CD8-positive, alpha-beta memory T cell (primary cell): Measurements from ENCODE around the gene HECW1. TPM values are rescaled to one million over a fixed set of nuclear protein-coding genes. Genes with fewer than 3 reads are reported as not detected.
A peak's percentile ranks its signal among the peaks of the same experiment; 100 is the strongest.

Source experiments
- CTCF ChIA-PET: fragments of 350-600 bp; sonication (Branson Sonifier 250); formaldehyde crosslinking; loops from one replicate; lab custom pipeline; 2021; ENCODE audit warnings: antibody characterized with exemption; lab: Charles Lee
- POLR2A ChIA-PET: fragments of 350-600 bp; sonication (Branson Sonifier 250); formaldehyde crosslinking; loops from one replicate; lab custom pipeline; 2021; ENCODE audit warnings: antibody characterized with exemption; lab: Charles Lee
- DNase-seq, 5 donors: peaks; one replicate each; pipeline versions ENCODE4 v3.0.0 to v3.0.0-alpha.2; 2020 to 2022; ENCODE audit warnings: mixed read lengths in 1 of 5
- H3K27ac ChIP-seq: one replicate; pipeline ENCODE4 v1.7.0; 2013; ENCODE audit warnings: low read depth, mild to moderate bottlenecking, low read length, moderate library complexity
- H3K27me3 ChIP-seq: 2 replicates; pipeline ENCODE4 v1.7.0; 2013; ENCODE audit warnings: low read length, mild to moderate bottlenecking; ENCODE audit not compliant: insufficient read depth, poor library complexity, severe bottlenecking
- H3K36me3 ChIP-seq: 2 replicates; pipeline ENCODE4 v1.7.0; 2013; ENCODE audit warnings: mild to moderate bottlenecking, low read length, moderate library complexity; ENCODE audit not compliant: insufficient read depth
- H3K4me1 ChIP-seq: 2 replicates; pipeline ENCODE4 v1.7.0; 2013; ENCODE audit warnings: mild to moderate bottlenecking, low read length, moderate library complexity; ENCODE audit not compliant: insufficient read depth
- H3K4me3 ChIP-seq: 2 replicates; pipeline ENCODE4 v1.7.0; 2013; ENCODE audit warnings: mild to moderate bottlenecking, low read length
- H3K9me3 ChIP-seq: 2 replicates; pipeline ENCODE4 v1.7.0; 2013; ENCODE audit warnings: mild to moderate bottlenecking, low read length
- H3K27ac Mint-ChIP-seq, 8 donors: one replicate each; pipeline ENCODE4 v1.8.0; 2020 to 2021; ENCODE audit warnings: mixed read lengths in 8 of 8, mild to moderate bottlenecking in 6 of 8, inconsistent platforms in 3 of 8, moderate library complexity in 3 of 8
- H3K27me3 Mint-ChIP-seq, 2 donors: one replicate each; pipeline ENCODE4 v1.8.0; 2020 to 2021; ENCODE audit warnings: mixed read lengths in 2 of 2, mild to moderate bottlenecking in 1 of 2, moderate library complexity in 1 of 2
- H3K36me3 Mint-ChIP-seq, 3 donors: one replicate each; pipeline ENCODE4 v1.8.0; 2020 to 2021; ENCODE audit warnings: mixed read lengths in 3 of 3, inconsistent platforms in 1 of 3, mild to moderate bottlenecking in 1 of 3
- H3K4me1 Mint-ChIP-seq, 3 donors: one replicate each; pipeline ENCODE4 v1.8.0; 2020 to 2021; ENCODE audit warnings: mixed read lengths in 3 of 3, inconsistent platforms in 1 of 3, mild to moderate bottlenecking in 1 of 3
- H3K4me3 Mint-ChIP-seq, 7 donors: one replicate each; pipeline ENCODE4 v1.8.0; 2020 to 2021; ENCODE audit warnings: mixed read lengths in 7 of 7, mild to moderate bottlenecking in 6 of 7, moderate library complexity in 4 of 7, inconsistent platforms in 2 of 7
- H3K9me3 Mint-ChIP-seq, 5 donors: one replicate each; pipeline ENCODE4 v1.8.0; 2020 to 2022; ENCODE audit warnings: mixed read lengths in 5 of 5, mild to moderate bottlenecking in 3 of 5, moderate library complexity in 2 of 5, inconsistent platforms in 1 of 5
- polyA plus RNA-seq: library from polyadenylated mRNA; unstranded; fragments of 300-500 nt; fragmentation: Illumina TruSeq; gene quantifications from one replicate; pipeline ENCODE4 v1.2.3, GENCODE V29; 2021
- total RNA-seq, 2 experiments: library from RNA; stranded (reverse); gene quantifications; one replicate each; pipeline ENCODE4 v1.2.3, GENCODE V29; 2021

Gene HECW1
- total and polyA plus RNA-seq, 3 experiments from 2014 or later: not detected

- Mint-ChIP-seq H3K27ac (no peak overlapping the region), H3K9me3 (no peaks in the 10 kb centered on the region), H3K4me3 (no peak overlapping the region), H3K4me1 (no peaks in the 10 kb centered on the region), H3K27me3 (peaks cover 0 to 23% of the 10 kb centered on the region in 2 donors), H3K36me3 (no peaks in the 10 kb centered on the region)
- Histone ChIP-seq H3K27ac (no peak overlapping the region), H3K36me3 (no peaks in the 10 kb centered on the region), H3K4me3 (no peak overlapping the region), H3K9me3 (no peaks in the 10 kb centered on the region), H3K27me3 (no peaks in the 10 kb centered on the region), H3K4me1 (no peaks in the 10 kb centered on the region)
- DNase-seq: no peak
- ChIA-PET POLR2A (no interaction called here), CTCF (interaction anchor here (1.4 kb wide), 1 partner anchor 384 kb away, joined by 3 read pairs; no protein-coding TSS in a partner anchor)
Measured at GRCh38 chr7:43444711-43445578, 332.5 kb downstream of the HECW1 start.

- no peaks in the 10 kb centered on the region for H3K9me3 Mint-ChIP-seq
- H3K27ac Mint-ChIP-seq: no peak overlapping the region
- Histone ChIP-seq H3K9me3 (no peaks in the 10 kb centered on the region), H3K36me3 (no peaks in the 10 kb centered on the region), H3K27ac (no peak overlapping the region), H3K4me1 (no peaks in the 10 kb centered on the region), H3K4me3 (no peak overlapping the region), H3K27me3 (no peaks in the 10 kb centered on the region)
- no peaks in the 10 kb centered on the region for H3K4me1 Mint-ChIP-seq
- H3K36me3 Mint-ChIP-seq: no peaks in the 10 kb centered on the region
- POLR2A ChIA-PET: no interaction called here
- no peak overlapping the region for H3K4me3 Mint-ChIP-seq
- peaks cover 1 to 8% of the 10 kb centered on the region in 2 donors for H3K27me3 Mint-ChIP-seq
- CTCF ChIA-PET: interaction anchor here (0.9 kb wide), 1 partner anchor 10 kb away, joined by 4 read pairs; no protein-coding TSS in a partner anchor
- DNase-seq: no peak
Measured at GRCh38 chr7:43449577-43449976, 337.1 kb downstream of the HECW1 start.

GRCh38 chr7:43450894-43451293 is 338.4 kb downstream of the HECW1 start:
- DNase-seq: no peak
- Histone ChIP-seq H3K36me3 (no peaks in the 10 kb centered on the region), H3K9me3 (no peaks in the 10 kb centered on the region), H3K27ac (no peak overlapping the region), H3K4me3 (no peak overlapping the region), H3K4me1 (no peaks in the 10 kb centered on the region), H3K27me3 (no peaks in the 10 kb centered on the region)
- Mint-ChIP-seq H3K4me3 (no peak overlapping the region), H3K27me3 (peaks cover 3 to 6% of the 10 kb centered on the region in 2 donors), H3K4me1 (peaks cover 2 to 7% (median 5%) of the 10 kb centered on the region in 3 donors), H3K36me3 (no peaks in the 10 kb centered on the region), H3K27ac (no peak overlapping the region), H3K9me3 (no peaks in the 10 kb centered on the region)
- POLR2A ChIA-PET: no interaction called here
- CTCF ChIA-PET: no interaction called here

GRCh38 chr7:43454936-43455518 is 342.6 kb downstream of the HECW1 start:
- Mint-ChIP-seq H3K27me3 (peaks cover 3 to 5% of the 10 kb centered on the region in 2 donors), H3K4me3 (no peak overlapping the region), H3K36me3 (no peaks in the 10 kb centered on the region), H3K4me1 (peaks cover 2 to 7% (median 5%) of the 10 kb centered on the region in 3 donors), H3K27ac (no peak overlapping the region), H3K9me3 (no peaks in the 10 kb centered on the region)
- Histone ChIP-seq H3K27ac (no peak overlapping the region), H3K27me3 (no peaks in the 10 kb centered on the region), H3K36me3 (no peaks in the 10 kb centered on the region), H3K4me3 (no peak overlapping the region), H3K4me1 (no peaks in the 10 kb centered on the region), H3K9me3 (no peaks in the 10 kb centered on the region)
- ChIA-PET CTCF (interaction anchor here (0.8 to 2.1 kb wide), 4 partner anchors 10 to 128 kb away, joined by 3 to 6 read pairs (median 4); partner anchors contain the start of gene STK17A), POLR2A (no interaction called here)
- no peak for DNase-seq

DNA sequence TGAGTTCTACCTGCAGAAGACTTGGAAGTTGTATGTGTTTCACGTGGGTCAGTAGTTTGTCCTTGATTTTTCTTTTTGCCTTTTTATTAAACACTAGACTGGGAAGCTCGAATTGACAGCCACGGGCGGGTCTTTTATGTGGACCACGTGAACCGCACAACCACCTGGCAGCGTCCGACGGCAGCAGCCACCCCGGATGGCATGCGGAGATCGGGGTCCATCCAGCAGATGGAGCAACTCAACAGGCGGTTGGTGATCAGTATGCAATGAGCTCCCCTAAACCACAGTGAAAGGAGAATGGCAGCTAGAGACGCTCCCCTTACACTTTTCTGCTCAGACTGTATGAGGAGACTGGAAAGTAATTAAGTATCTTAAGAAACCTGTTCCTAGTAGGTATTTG is 343.8 kb downstream of the HECW1 start:
- DNase-seq: no peak
- CTCF ChIA-PET: no interaction called here

GRCh38 chr7:43458330-43459018 is 346.0 kb downstream of the HECW1 start:
- peak overlapping the region in 1 of 8 donors; percentile 41 for H3K27ac Mint-ChIP-seq
- no peak overlapping the region for H3K4me3 Mint-ChIP-seq
- peaks cover 4 to 15% of the 10 kb centered on the region in 2 donors for H3K27me3 Mint-ChIP-seq
- Histone ChIP-seq H3K4me3 (no peak overlapping the region), H3K27ac (no peak overlapping the region), H3K27me3 (no peaks in the 10 kb centered on the region), H3K4me1 (no peaks in the 10 kb centered on the region), H3K36me3 (no peaks in the 10 kb centered on the region), H3K9me3 (no peaks in the 10 kb centered on the region)
- H3K36me3 Mint-ChIP-seq: no peaks in the 10 kb centered on the region
- H3K4me1 Mint-ChIP-seq: peaks cover 2 to 7% (median 5%) of the 10 kb centered on the region in 3 donors
- H3K9me3 Mint-ChIP-seq: no peaks in the 10 kb centered on the region
- ChIA-PET CTCF (interaction anchor here (1.1 kb wide), 1 partner anchor 19 kb away, joined by 3 read pairs; no protein-coding TSS in a partner anchor), POLR2A (no interaction called here)
- DNase-seq: no peak

More for the DNA sequence above, 343.8 kb downstream of the HECW1 start:
- Mint-ChIP-seq H3K27me3 (peaks cover 1 to 5% of the 10 kb centered on the region in 2 donors), H3K9me3 (no peaks in the 10 kb centered on the region), H3K4me3 (no peak overlapping the region), H3K36me3 (no peaks in the 10 kb centered on the region), H3K27ac (no peak overlapping the region), H3K4me1 (peaks cover 2 to 7% (median 5%) of the 10 kb centered on the region in 3 donors)
- POLR2A ChIA-PET: no interaction called here
- Histone ChIP-seq H3K27ac (no peak overlapping the region), H3K4me1 (no peaks in the 10 kb centered on the region), H3K27me3 (no peaks in the 10 kb centered on the region), H3K36me3 (no peaks in the 10 kb centered on the region), H3K9me3 (no peaks in the 10 kb centered on the region), H3K4me3 (no peak overlapping the region)

GRCh38 chr7:43459019-43459337 is 346.5 kb downstream of the HECW1 start:
- no peak for DNase-seq
- H3K27me3 ChIP-seq: no peaks in the 10 kb centered on the region
- Mint-ChIP-seq H3K36me3 (no peaks in the 10 kb centered on the region), H3K4me1 (peaks cover 2 to 7% (median 5%) of the 10 kb centered on the region in 3 donors), H3K27me3 (peaks cover 4 to 19% of the 10 kb centered on the region in 2 donors), H3K9me3 (no peaks in the 10 kb centered on the region), H3K4me3 (no peak overlapping the region), H3K27ac (peak overlapping the region in 1 of 8 donors; percentile 41)
- no peak overlapping the region for H3K27ac ChIP-seq
- no peaks in the 10 kb centered on the region for H3K4me1 ChIP-seq
- H3K4me3 ChIP-seq: no peak overlapping the region
- H3K9me3 ChIP-seq: no peaks in the 10 kb centered on the region
- ChIA-PET POLR2A (no interaction called here), CTCF (interaction anchor here (1.1 kb wide), 1 partner anchor 19 kb away, joined by 3 read pairs; no protein-coding TSS in a partner anchor)
- no peaks in the 10 kb centered on the region for H3K36me3 ChIP-seq
